SK-N-SH treated with all-trans-retinoic acid at 6 μM for 48 hours (cell line): ENCODE data around the gene GNAZ.

Experiments used
- ATAC-seq: fragments of 200-7000 bp; cut with Tn5 transposase; 3 replicates; pipeline ENCODE4 v1.9.1; 2020; ENCODE audit warnings: mild to moderate bottlenecking, moderate library complexity
- ARNTL ChIP-seq: fragments of 450-650 bp; formaldehyde crosslinking; IDR thresholded peaks from 2 replicates; pipeline ENCODE4 v1.5.0; 2020; ENCODE audit warnings: low read depth, mild to moderate bottlenecking, moderate library complexity, borderline replicate concordance
- CSDC2 ChIP-seq: fragments of 250-450 bp; sonication (Bioruptor Pico); IDR thresholded peaks from 2 replicates; pipeline ENCODE4 v1.5.0; 2020; ENCODE audit warnings: mild to moderate bottlenecking, moderate library complexity
- GLIS3 ChIP-seq: fragments of 250-450 bp; sonication (Bioruptor Pico); IDR thresholded peaks from 2 replicates; pipeline ENCODE4 v1.5.0; 2020; ENCODE audit warnings: mild to moderate bottlenecking, moderate library complexity
- ISL1 ChIP-seq: fragments of 250-450 bp; sonication (Bioruptor Pico); IDR thresholded peaks from 2 replicates; pipeline ENCODE4 v2.1.2; 2022; ENCODE audit warnings: mild to moderate bottlenecking, moderate library complexity
- PPARA ChIP-seq: fragments of 250-450 bp; sonication (Bioruptor Pico); IDR thresholded peaks from 2 replicates; pipeline ENCODE4 v1.5.0; 2020; ENCODE audit warnings: mild to moderate bottlenecking, borderline replicate concordance
- SNAI2 ChIP-seq: fragments of 250-450 bp; sonication (Bioruptor Pico); IDR thresholded peaks from 2 replicates; pipeline ENCODE4 v1.5.0; 2020; ENCODE audit warnings: mild to moderate bottlenecking, moderate library complexity
- TCF4 ChIP-seq: fragments of 250-450 bp; sonication (Bioruptor Pico); IDR thresholded peaks from 2 replicates; pipeline ENCODE4 v1.8.0; 2021; ENCODE audit warnings: mild to moderate bottlenecking, moderate library complexity, borderline replicate concordance
- TOX ChIP-seq: fragments of 250-450 bp; sonication (Bioruptor Pico); IDR thresholded peaks from 2 replicates; pipeline ENCODE4 v1.8.0; 2021; ENCODE audit warnings: mild to moderate bottlenecking, moderate library complexity, borderline replicate concordance
- ZC3H10 ChIP-seq: fragments of 250-450 bp; sonication (Bioruptor Pico); IDR thresholded peaks from 2 replicates; pipeline ENCODE4 v1.5.1; 2021; ENCODE audit warnings: mild to moderate bottlenecking, moderate library complexity
- ZFP3 ChIP-seq: fragments of 250-450 bp; sonication (Bioruptor Pico); IDR thresholded peaks from 2 replicates; pipeline ENCODE4 v1.5.0; 2020; ENCODE audit warnings: mild to moderate bottlenecking, moderate library complexity
- ZFP30 ChIP-seq: fragments of 450-650 bp; formaldehyde crosslinking; IDR thresholded peaks from 2 replicates; pipeline ENCODE4 v1.5.0; 2022; ENCODE audit warnings: mild to moderate bottlenecking, moderate library complexity
- ZNF70 ChIP-seq: fragments of 450-650 bp; formaldehyde crosslinking; IDR thresholded peaks from 2 replicates; pipeline ENCODE4 v1.5.0; 2020; ENCODE audit warnings: mild to moderate bottlenecking, moderate library complexity
- ZNF8 ChIP-seq: fragments of 450-650 bp; formaldehyde crosslinking; IDR thresholded peaks from 2 replicates; pipeline ENCODE4 v1.5.0; 2020; ENCODE audit warnings: mild to moderate bottlenecking, moderate library complexity
- TF ChIP-seq, protein P1 (sequence below): fragments of 250-450 bp; sonication (Bioruptor Pico); IDR thresholded peaks from 2 replicates; pipeline ENCODE4 v1.8.0; 2020; ENCODE audit warnings: mild to moderate bottlenecking, moderate library complexity, borderline replicate concordance
- TF ChIP-seq, protein P2 (sequence below): fragments of 250-450 bp; sonication (Bioruptor Pico); IDR thresholded peaks from 2 replicates; pipeline ENCODE4 v1.5.0; 2020; ENCODE audit warnings: mild to moderate bottlenecking, moderate library complexity
- TF ChIP-seq, protein P3 (sequence below): fragments of 250-450 bp; sonication (Bioruptor Pico); IDR thresholded peaks from 2 replicates; pipeline ENCODE4 v1.5.1; 2020; ENCODE audit warnings: low read depth, mild to moderate bottlenecking, moderate library complexity
- TF ChIP-seq, protein P4 (sequence below): fragments of 250-450 bp; sonication (Bioruptor Pico); IDR thresholded peaks from 2 replicates; pipeline ENCODE4 v1.8.0; 2021; ENCODE audit warnings: low read depth, mild to moderate bottlenecking, moderate library complexity, borderline replicate concordance

The GNAZ gene

DNA sequence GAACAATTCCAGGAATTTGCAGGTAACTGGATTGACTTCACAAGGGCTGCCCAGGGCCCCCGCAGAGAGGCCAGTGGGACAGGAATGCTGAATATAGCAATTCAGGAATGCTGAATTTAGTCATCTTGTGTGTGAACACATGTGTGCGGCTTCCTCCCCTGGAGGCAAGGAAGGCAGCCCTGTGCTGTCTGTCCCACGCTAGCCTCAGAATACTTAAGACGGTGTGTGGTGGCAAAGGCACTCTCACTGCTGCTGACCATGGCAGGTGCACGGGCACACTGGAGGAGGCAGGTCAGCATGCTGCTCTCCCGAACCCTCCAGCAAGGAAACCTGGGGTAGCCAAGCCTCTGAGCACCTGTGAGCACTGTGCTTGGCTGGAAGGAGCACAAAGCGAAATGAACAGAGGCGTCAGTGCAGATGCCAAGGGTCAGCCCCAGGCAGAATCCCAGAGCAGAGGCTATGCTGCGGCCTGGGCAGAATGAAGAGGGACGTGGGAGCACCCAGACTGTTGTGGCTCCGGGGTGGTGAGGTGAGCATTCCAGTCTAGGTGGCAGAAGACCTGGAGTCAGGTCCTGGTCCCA is 2.7 kb downstream of the GNAZ start:
- no peak for ATAC-seq

DNA sequence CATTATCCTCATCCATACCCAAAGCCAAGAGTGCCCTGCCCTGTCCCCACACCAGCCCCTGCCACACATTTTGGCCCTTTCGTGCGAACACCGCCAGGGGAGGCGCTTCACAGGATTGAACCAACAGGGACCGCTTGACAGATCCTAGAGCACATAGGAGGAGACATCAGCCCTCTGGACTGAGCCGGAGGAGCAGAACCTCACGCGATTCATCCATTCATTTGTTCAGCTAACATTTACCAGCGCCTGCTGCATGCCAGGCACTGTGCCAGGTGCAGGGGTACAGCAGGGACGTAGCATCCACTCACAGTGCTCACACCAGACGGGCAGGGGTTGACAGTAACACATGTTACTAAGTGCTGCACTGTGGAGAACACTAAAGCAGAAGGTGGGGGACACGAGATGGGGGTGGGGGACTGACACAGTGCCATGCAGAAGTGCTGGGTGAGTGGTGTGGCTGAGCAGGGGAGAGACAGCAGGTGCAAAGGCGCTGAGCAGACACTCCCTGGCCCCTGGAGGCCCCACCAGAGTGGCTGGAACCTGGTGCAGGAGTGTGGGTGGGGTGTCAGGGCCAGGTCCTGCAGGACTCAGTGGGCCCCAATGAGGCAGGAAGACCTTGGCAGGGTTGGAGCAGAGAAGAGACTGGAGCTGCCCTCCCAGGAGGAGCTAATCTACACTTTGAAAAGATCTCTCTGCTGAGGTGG is 3.4 kb downstream of the GNAZ start:
- TF ChIP-seq ISL1 (no peak), GLIS3 (CRISPR knock-in tag) (no peak), ZNF8 (CRISPR knock-in tag) (no peak), ZFP3 (no peak), SNAI2 (no peak), PPARA (CRISPR knock-in tag) (no peak), ZC3H10 (CRISPR knock-in tag) (no peak), ZNF70 (CRISPR knock-in tag) (no peak), TCF4 (CRISPR knock-in tag) (no peak)
- TF ChIP-seq, protein P1, sequence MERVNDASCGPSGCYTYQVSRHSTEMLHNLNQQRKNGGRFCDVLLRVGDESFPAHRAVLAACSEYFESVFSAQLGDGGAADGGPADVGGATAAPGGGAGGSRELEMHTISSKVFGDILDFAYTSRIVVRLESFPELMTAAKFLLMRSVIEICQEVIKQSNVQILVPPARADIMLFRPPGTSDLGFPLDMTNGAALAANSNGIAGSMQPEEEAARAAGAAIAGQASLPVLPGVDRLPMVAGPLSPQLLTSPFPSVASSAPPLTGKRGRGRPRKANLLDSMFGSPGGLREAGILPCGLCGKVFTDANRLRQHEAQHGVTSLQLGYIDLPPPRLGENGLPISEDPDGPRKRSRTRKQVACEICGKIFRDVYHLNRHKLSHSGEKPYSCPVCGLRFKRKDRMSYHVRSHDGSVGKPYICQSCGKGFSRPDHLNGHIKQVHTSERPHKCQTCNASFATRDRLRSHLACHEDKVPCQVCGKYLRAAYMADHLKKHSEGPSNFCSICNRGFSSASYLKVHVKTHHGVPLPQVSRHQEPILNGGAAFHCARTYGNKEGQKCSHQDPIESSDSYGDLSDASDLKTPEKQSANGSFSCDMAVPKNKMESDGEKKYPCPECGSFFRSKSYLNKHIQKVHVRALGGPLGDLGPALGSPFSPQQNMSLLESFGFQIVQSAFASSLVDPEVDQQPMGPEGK (CRISPR knock-in tag), result no peak
- TF ChIP-seq, protein P2, sequence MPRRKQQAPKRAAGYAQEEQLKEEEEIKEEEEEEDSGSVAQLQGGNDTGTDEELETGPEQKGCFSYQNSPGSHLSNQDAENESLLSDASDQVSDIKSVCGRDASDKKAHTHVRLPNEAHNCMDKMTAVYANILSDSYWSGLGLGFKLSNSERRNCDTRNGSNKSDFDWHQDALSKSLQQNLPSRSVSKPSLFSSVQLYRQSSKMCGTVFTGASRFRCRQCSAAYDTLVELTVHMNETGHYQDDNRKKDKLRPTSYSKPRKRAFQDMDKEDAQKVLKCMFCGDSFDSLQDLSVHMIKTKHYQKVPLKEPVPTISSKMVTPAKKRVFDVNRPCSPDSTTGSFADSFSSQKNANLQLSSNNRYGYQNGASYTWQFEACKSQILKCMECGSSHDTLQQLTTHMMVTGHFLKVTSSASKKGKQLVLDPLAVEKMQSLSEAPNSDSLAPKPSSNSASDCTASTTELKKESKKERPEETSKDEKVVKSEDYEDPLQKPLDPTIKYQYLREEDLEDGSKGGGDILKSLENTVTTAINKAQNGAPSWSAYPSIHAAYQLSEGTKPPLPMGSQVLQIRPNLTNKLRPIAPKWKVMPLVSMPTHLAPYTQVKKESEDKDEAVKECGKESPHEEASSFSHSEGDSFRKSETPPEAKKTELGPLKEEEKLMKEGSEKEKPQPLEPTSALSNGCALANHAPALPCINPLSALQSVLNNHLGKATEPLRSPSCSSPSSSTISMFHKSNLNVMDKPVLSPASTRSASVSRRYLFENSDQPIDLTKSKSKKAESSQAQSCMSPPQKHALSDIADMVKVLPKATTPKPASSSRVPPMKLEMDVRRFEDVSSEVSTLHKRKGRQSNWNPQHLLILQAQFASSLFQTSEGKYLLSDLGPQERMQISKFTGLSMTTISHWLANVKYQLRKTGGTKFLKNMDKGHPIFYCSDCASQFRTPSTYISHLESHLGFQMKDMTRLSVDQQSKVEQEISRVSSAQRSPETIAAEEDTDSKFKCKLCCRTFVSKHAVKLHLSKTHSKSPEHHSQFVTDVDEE (CRISPR knock-in tag), result no peak
- TF ChIP-seq, protein P3, sequence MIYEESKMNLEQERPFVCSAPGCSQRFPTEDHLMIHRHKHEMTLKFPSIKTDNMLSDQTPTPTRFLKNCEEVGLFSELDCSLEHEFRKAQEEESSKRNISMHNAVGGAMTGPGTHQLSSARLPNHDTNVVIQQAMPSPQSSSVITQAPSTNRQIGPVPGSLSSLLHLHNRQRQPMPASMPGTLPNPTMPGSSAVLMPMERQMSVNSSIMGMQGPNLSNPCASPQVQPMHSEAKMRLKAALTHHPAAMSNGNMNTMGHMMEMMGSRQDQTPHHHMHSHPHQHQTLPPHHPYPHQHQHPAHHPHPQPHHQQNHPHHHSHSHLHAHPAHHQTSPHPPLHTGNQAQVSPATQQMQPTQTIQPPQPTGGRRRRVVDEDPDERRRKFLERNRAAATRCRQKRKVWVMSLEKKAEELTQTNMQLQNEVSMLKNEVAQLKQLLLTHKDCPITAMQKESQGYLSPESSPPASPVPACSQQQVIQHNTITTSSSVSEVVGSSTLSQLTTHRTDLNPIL (CRISPR knock-in tag), result no peak
- TF ChIP-seq, protein P4, sequence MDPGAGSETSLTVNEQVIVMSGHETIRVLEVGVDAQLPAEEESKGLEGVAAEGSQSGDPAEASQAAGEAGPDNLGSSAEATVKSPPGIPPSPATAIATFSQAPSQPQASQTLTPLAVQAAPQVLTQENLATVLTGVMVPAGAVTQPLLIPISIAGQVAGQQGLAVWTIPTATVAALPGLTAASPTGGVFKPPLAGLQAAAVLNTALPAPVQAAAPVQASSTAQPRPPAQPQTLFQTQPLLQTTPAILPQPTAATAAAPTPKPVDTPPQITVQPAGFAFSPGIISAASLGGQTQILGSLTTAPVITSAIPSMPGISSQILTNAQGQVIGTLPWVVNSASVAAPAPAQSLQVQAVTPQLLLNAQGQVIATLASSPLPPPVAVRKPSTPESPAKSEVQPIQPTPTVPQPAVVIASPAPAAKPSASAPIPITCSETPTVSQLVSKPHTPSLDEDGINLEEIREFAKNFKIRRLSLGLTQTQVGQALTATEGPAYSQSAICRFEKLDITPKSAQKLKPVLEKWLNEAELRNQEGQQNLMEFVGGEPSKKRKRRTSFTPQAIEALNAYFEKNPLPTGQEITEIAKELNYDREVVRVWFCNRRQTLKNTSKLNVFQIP (CRISPR knock-in tag), result no peak
- no peak for ATAC-seq

More for the DNA sequence above, 2.7 kb downstream of the GNAZ start:
- no peak for TF ChIP-seq PPARA (CRISPR knock-in tag)
- TF ChIP-seq ZNF70 (CRISPR knock-in tag), result no peak
- TF ChIP-seq CSDC2 (CRISPR knock-in tag), result no peak
- TF ChIP-seq, protein P1 (CRISPR knock-in tag), result no peak
- TF ChIP-seq ZFP3, result no peak
- TF ChIP-seq SNAI2, result no peak
- TF ChIP-seq, protein P4 (CRISPR knock-in tag), result no peak
- no peak for TF ChIP-seq ARNTL (CRISPR knock-in tag)
- no peak for TF ChIP-seq ZFP30
- no peak for TF ChIP-seq TOX (CRISPR knock-in tag)
- no peak for TF ChIP-seq TCF4 (CRISPR knock-in tag)
- TF ChIP-seq, all 23 proteins: peak for 0
